ENCODE measurements around the gene CDR2.

DNA sequence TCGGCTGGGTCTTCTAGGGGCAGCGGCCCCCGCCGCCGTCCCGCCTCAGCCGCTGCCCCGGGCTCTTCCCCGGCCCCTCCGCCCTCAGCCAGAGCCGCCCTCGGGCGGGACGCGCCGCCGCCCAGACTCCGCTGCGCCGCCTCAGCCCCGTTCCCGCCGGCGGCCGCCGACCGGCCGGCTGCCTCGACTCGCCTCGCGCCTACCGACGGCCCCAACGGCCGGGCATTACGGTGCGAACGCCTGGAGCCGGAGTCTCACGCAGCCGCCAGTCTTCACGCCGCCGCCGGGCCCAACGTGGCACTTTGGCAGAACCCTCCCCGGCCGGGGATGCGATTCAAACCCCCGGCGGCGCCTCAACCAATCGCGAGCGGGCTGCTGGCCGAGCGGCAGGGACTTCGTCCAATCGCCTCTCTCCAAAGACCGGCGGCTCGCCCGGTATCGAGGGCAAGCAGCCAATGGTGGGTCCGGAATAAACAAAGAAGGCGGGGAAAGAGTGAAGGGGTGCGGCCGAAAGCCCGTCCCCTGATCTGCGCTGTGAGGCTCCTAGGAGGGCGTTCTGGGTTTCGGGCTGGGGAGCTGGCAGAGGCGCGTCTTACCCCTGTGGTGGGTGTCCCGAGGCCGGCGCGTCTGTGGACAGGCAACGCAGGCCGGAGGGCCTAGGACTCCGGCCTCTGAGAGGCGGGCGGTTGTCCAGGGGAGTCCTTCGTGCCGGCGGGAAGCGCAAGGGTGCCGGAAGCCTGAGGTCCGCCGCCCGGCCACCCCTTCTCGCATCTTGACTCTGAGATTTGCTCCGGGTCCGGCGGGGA lies at the start of gene CDR2:
- TF ChIP-seq, protein P1, sequence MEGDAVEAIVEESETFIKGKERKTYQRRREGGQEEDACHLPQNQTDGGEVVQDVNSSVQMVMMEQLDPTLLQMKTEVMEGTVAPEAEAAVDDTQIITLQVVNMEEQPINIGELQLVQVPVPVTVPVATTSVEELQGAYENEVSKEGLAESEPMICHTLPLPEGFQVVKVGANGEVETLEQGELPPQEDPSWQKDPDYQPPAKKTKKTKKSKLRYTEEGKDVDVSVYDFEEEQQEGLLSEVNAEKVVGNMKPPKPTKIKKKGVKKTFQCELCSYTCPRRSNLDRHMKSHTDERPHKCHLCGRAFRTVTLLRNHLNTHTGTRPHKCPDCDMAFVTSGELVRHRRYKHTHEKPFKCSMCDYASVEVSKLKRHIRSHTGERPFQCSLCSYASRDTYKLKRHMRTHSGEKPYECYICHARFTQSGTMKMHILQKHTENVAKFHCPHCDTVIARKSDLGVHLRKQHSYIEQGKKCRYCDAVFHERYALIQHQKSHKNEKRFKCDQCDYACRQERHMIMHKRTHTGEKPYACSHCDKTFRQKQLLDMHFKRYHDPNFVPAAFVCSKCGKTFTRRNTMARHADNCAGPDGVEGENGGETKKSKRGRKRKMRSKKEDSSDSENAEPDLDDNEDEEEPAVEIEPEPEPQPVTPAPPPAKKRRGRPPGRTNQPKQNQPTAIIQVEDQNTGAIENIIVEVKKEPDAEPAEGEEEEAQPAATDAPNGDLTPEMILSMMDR (IDR thresholded peaks at IDR 0.05; ENCODE audit: poor library complexity): no peak
- no peak for TF ChIP-seq EZH2 (IDR thresholded peaks at IDR 0.05; ENCODE audit: borderline replicate concordance)
- TF ChIP-seq EZH2phosphoT487 (IDR thresholded peaks at IDR 0.05; ENCODE audit: low read depth, severe bottlenecking, unreplicated experiment): no peak
